OCI-LY1 (cell line): ENCODE data around the gene TSC22D4.

Source experiments
- H2AFZ ChIP-seq: fragments of 200-600 bp; sonication (generic), shearing (Covaris generic); 2 replicates; pipeline ENCODE4 v1.6.0; 2014; ENCODE audit warnings: antibody characterized with exemption, mild to moderate bottlenecking, low read length
- H3F3A ChIP-seq: fragments of 200-600 bp; sonication (generic), shearing (Covaris generic); 2 replicates; pipeline ENCODE4 v1.6.0; 2014; ENCODE audit warnings: mild to moderate bottlenecking, antibody characterized with exemption, low read length, moderate library complexity; ENCODE audit not compliant: insufficient read depth
- H3K27ac ChIP-seq: fragments of 200-600 bp; sonication (generic); 2 replicates; pipeline ENCODE4 v1.5.1; 2014; ENCODE audit warnings: low read length, mixed run types, mild to moderate bottlenecking, low read depth; ENCODE audit not compliant: poor library complexity, severe bottlenecking
- H3K27me3 ChIP-seq: fragments of 200-600 bp; sonication (generic); 2 replicates; pipeline ENCODE4 v1.6.0; 2014; ENCODE audit warnings: antibody characterized with exemption, mild to moderate bottlenecking, low read length, moderate library complexity; ENCODE audit not compliant: insufficient read depth
- H3K36me3 ChIP-seq: fragments of 200-600 bp; sonication (generic); 2 replicates; pipeline ENCODE4 v1.6.1; 2014; ENCODE audit warnings: mild to moderate bottlenecking, antibody characterized with exemption, low read length, moderate library complexity, mixed read lengths; ENCODE audit not compliant: insufficient read depth
- H3K4me1 ChIP-seq: fragments of 200-600 bp; sonication (generic); 2 replicates; pipeline ENCODE4 v1.5.1; 2014; ENCODE audit warnings: mild to moderate bottlenecking, low read length, moderate library complexity; ENCODE audit not compliant: insufficient read depth, severe bottlenecking
- H3K4me2 ChIP-seq: fragments of 200-600 bp; sonication (generic), shearing (Covaris generic); 2 replicates; pipeline ENCODE4 v1.6.1; 2014; ENCODE audit warnings: low read length
- H3K4me3 ChIP-seq: fragments of 200-600 bp; sonication (generic); 2 replicates; pipeline ENCODE4 v1.5.1; 2014; ENCODE audit warnings: low read length, low read depth, mild to moderate bottlenecking, mixed read lengths; ENCODE audit not compliant: poor library complexity, severe bottlenecking
- H3K79me2 ChIP-seq: fragments of 200-600 bp; shearing (Covaris generic); 2 replicates; pipeline ENCODE4 v1.6.1; 2016; ENCODE audit warnings: mixed run types, low read length, mixed read lengths; ENCODE audit not compliant: insufficient read depth
- H3K9ac ChIP-seq: fragments of 200-600 bp; sonication (generic), shearing (Covaris generic); 2 replicates; pipeline ENCODE4 v1.6.1; 2014; ENCODE audit warnings: mild to moderate bottlenecking, low read length, mixed read lengths
- H3K9me2 ChIP-seq: fragments of 200-600 bp; sonication (generic), shearing (Covaris generic); 2 replicates; pipeline ENCODE4 v1.6.1; 2014; ENCODE audit warnings: low read depth, mild to moderate bottlenecking, low read length, mixed read lengths
- H3K9me3 ChIP-seq: fragments of 200-600 bp; shearing (Covaris generic); 2 replicates; pipeline ENCODE4 v1.6.1; 2014; ENCODE audit warnings: low read length, mixed read lengths
- H4K20me1 ChIP-seq: fragments of 200-600 bp; sonication (generic), shearing (Covaris generic); 2 replicates; pipeline ENCODE4 v1.6.0; 2016; ENCODE audit warnings: mild to moderate bottlenecking, low read length; ENCODE audit not compliant: insufficient read depth
- EZH2 ChIP-seq: fragments of 200-600 bp; sonication (generic), shearing (Covaris generic); IDR thresholded peaks from 2 replicates; pipeline ENCODE4 v1.8.0; 2017; ENCODE audit warnings: borderline replicate concordance, mixed run types, mild to moderate bottlenecking, antibody characterized with exemption, low read length, moderate library complexity, mixed read lengths
- TF ChIP-seq, protein P1 (sequence below): fragments of 200-600 bp; sonication (generic), shearing (Covaris generic); IDR thresholded peaks from 2 replicates; pipeline ENCODE4 v1.5.1; 2017; ENCODE audit warnings: mild to moderate bottlenecking, antibody characterized with exemption, low read length, moderate library complexity, mixed read lengths

The TSC22D4 gene

GRCh38 chr7:100466653-100467605, 12.1 kb downstream of the TSC22D4 start:
- H3K27ac ChIP-seq, result no peak overlapping the region
- H3F3A ChIP-seq, result no peaks in the 10 kb centered on the region
- no peak overlapping the region for H3K4me2 ChIP-seq
- peaks cover 11% of the 10 kb centered on the region for H3K36me3 ChIP-seq
- H2AFZ ChIP-seq, result no peak overlapping the region
- no peaks in the 10 kb centered on the region for H3K79me2 ChIP-seq
- no peaks in the 10 kb centered on the region for H3K9me2 ChIP-seq
- no peak overlapping the region for H3K4me3 ChIP-seq
- H4K20me1 ChIP-seq, result no peaks in the 10 kb centered on the region
- no peaks in the 10 kb centered on the region for H3K27me3 ChIP-seq
- no peaks in the 10 kb centered on the region for H3K9me3 ChIP-seq
- TF ChIP-seq, protein P1, sequence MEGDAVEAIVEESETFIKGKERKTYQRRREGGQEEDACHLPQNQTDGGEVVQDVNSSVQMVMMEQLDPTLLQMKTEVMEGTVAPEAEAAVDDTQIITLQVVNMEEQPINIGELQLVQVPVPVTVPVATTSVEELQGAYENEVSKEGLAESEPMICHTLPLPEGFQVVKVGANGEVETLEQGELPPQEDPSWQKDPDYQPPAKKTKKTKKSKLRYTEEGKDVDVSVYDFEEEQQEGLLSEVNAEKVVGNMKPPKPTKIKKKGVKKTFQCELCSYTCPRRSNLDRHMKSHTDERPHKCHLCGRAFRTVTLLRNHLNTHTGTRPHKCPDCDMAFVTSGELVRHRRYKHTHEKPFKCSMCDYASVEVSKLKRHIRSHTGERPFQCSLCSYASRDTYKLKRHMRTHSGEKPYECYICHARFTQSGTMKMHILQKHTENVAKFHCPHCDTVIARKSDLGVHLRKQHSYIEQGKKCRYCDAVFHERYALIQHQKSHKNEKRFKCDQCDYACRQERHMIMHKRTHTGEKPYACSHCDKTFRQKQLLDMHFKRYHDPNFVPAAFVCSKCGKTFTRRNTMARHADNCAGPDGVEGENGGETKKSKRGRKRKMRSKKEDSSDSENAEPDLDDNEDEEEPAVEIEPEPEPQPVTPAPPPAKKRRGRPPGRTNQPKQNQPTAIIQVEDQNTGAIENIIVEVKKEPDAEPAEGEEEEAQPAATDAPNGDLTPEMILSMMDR, result no peak
- TF ChIP-seq EZH2, result no peak
- no peak overlapping the region for H3K9ac ChIP-seq
- no peaks in the 10 kb centered on the region for H3K4me1 ChIP-seq

DNA sequence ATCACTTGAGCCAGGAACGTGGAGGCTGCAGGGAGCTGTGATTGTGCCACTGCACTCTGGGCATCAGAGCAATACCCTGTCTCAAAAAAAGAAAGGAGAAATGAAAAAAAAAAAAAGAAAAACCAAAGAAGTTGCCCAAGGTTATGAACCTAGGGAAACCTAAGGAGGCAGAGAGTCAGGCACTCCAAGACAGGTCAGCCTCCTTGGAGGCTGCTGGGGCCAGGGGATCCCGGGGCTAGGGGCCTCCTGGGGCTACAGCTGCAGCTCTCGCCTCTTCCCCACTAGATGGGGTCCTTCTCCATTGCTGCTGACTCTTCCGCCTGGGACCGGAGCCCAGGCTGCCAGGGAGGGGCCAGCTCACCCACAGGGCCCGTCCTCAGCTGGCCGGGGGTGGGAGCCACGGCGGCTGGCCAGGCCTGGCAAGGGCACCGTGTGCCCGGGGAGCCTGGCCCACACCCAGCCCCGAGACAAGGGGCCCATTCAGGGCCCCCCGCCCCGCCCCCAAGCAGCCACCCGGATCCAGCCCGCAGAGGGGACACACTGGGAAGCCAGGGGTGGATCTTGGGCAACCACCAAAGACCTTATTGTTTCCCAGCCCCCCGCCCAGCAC, 13.2 kb downstream of the TSC22D4 start:
- Histone ChIP-seq H3K79me2 (no peaks in the 10 kb centered on the region), H3K9me2 (no peaks in the 10 kb centered on the region), H3K4me3 (no peak overlapping the region), H3K4me2 (no peak overlapping the region), H3F3A (no peaks in the 10 kb centered on the region), H3K4me1 (no peaks in the 10 kb centered on the region), H3K36me3 (peaks cover 8% of the 10 kb centered on the region), H3K27me3 (no peaks in the 10 kb centered on the region), H4K20me1 (no peaks in the 10 kb centered on the region), H3K27ac (no peak overlapping the region), H3K9ac (no peak overlapping the region), H2AFZ (no peak overlapping the region), H3K9me3 (no peaks in the 10 kb centered on the region)
- TF ChIP-seq, protein P1, result peak; percentile 33; the same call in 1 of the 2 replicates
- TF ChIP-seq EZH2, result no peak

GRCh38 chr7:100465299-100465698, 13.7 kb downstream of the TSC22D4 start:
- Histone ChIP-seq H3F3A (no peaks in the 10 kb centered on the region), H3K9me2 (no peaks in the 10 kb centered on the region), H3K27me3 (no peaks in the 10 kb centered on the region), H3K79me2 (no peaks in the 10 kb centered on the region), H3K36me3 (peaks cover 8% of the 10 kb centered on the region), H3K4me2 (no peak overlapping the region), H4K20me1 (no peaks in the 10 kb centered on the region), H3K4me3 (no peak overlapping the region), H2AFZ (no peak overlapping the region), H3K9ac (no peak overlapping the region), H3K9me3 (no peaks in the 10 kb centered on the region), H3K27ac (no peak overlapping the region), H3K4me1 (no peaks in the 10 kb centered on the region)
- TF ChIP-seq, protein P1, result no peak
- no peak for TF ChIP-seq EZH2
